Smooth muscle cell (in vitro differentiated cells): ENCODE results near the gene AP4E1. TPM values are rescaled to one million over a fixed set of nuclear protein-coding genes. Genes with fewer than 3 reads are reported as not detected.
"Not testable (repeated sequence)": the region's sequence is repeated elsewhere in the genome, so short reads cannot be mapped to it uniquely, and the experiment has no call there.

Experiments
- DNase-seq: peaks from one replicate; lab custom pipeline; 2025; ENCODE audit not compliant: unreplicated experiment; lab: John Stamatoyannopoulos, UW
- H2AFZ ChIP-seq: fragments of 200-600 bp; sonication (generic); 2 replicates; pipeline ENCODE4 v1.6.0; 2016; ENCODE audit warnings: antibody characterized with exemption, low read depth, mild to moderate bottlenecking
- H3F3A ChIP-seq: fragments of 200-600 bp; sonication (generic); 2 replicates; pipeline ENCODE4 v1.6.0; 2017; ENCODE audit warnings: antibody characterized with exemption, low read depth
- H3K27ac ChIP-seq: fragments of 200-600 bp; sonication (generic); 2 replicates; pipeline ENCODE4 v1.5.1; 2016; ENCODE audit warnings: low read depth, mild to moderate bottlenecking
- H3K27me3 ChIP-seq: fragments of 200-600 bp; sonication (generic); 2 replicates; pipeline ENCODE4 v1.6.1; 2016; ENCODE audit warnings: low read depth, mild to moderate bottlenecking
- H3K36me3 ChIP-seq: fragments of 200-600 bp; sonication (generic); 2 replicates; pipeline ENCODE4 v1.5.1; 2016; ENCODE audit warnings: low read depth
- H3K4me1 ChIP-seq: fragments of 200-600 bp; sonication (generic); 2 replicates; pipeline ENCODE4 v1.5.1; 2016; ENCODE audit warnings: low read depth
- H3K4me2 ChIP-seq: fragments of 200-600 bp; sonication (generic); 2 replicates; pipeline ENCODE4 v1.6.0; 2016; ENCODE audit warnings: mild to moderate bottlenecking
- H3K4me3 ChIP-seq: fragments of 200-600 bp; sonication (generic); 2 replicates; pipeline ENCODE4 v1.5.1; 2016; ENCODE audit warnings: mild to moderate bottlenecking
- H3K79me2 ChIP-seq: fragments of 200-600 bp; sonication (generic); 2 replicates; pipeline ENCODE4 v1.6.0; 2016; ENCODE audit warnings: low read depth, mild to moderate bottlenecking
- H3K9ac ChIP-seq: fragments of 200-600 bp; sonication (generic); 2 replicates; pipeline ENCODE4 v1.6.0; 2016; ENCODE audit warnings: low read depth
- H3K9me3 ChIP-seq: fragments of 200-600 bp; sonication (generic); replicated peaks from 2 replicates; pipeline ENCODE4 v1.5.1; 2016; ENCODE audit warnings: low read depth
- H4K20me1 ChIP-seq: fragments of 200-600 bp; sonication (generic); 2 replicates; pipeline ENCODE4 v1.6.0; 2016; ENCODE audit warnings: low read depth
- WGBS: methylation state at CpG from one replicate; pipeline ENCODE4 v1.1.7; 2016; ENCODE audit warnings: low lambda C conversion rate; 5-methylcytosine and 5-hydroxymethylcytosine counted together
- polyA plus RNA-seq: library from polyadenylated mRNA; unstranded; fragments of >200 nt; fragmentation: Nextera tagmentation; extraction: Ambion mirVana; gene quantifications from 2 replicates; pipeline ENCODE4 v1.2.1, GENCODE V29; 2016
- total RNA-seq: library from RNA; depleted of rRNA; stranded (reverse); fragments of >200 nt; gene quantifications from 2 replicates; pipeline ENCODE4 v1.2.3, GENCODE V29; 2014
- TF ChIP-seq, protein P1 (sequence below): fragments of 200-600 bp; sonication (generic); IDR thresholded peaks from 2 replicates; pipeline ENCODE4 v1.5.1; 2017; ENCODE audit warnings: borderline replicate concordance, mild to moderate bottlenecking, antibody characterized with exemption; ENCODE audit not compliant: insufficient read depth, poor library complexity, severe bottlenecking

Gene AP4E1
- total and polyA plus RNA-seq, 2 experiments from 2014 or later, result 2.3 to 8.2 TPM

DNA sequence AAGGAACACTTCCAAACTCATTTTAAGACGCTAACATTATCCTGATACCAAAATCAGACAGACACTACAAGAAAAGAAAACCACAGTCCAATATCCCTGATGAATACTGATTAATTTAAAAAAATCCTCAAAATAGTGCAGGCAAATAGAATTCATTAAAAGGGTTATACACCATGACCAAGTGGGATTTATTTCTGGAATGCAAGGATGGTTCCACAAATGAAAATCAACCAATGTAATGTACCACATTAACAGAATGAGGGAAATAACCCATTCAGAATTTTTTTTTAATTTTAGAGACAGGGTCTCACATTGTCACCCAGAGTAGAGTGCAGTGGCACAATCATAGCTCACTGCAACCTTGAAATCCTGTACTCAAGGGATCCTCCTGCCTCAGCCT is 17.3 kb upstream of the AP4E1 start:
- H3F3A ChIP-seq, result peaks cover 5% of the 10 kb centered on the region
- no peaks in the 10 kb centered on the region for H3K9me3 ChIP-seq
- H3K36me3 ChIP-seq, result no peaks in the 10 kb centered on the region
- DNase-seq, result no peak
- H2AFZ ChIP-seq, result no peak overlapping the region
- H3K27me3 ChIP-seq, result no peaks in the 10 kb centered on the region
- no peak overlapping the region for H3K27ac ChIP-seq
- no peak overlapping the region for H3K9ac ChIP-seq
- H3K79me2 ChIP-seq, result no peaks in the 10 kb centered on the region
- no peaks in the 10 kb centered on the region for H3K4me1 ChIP-seq
- H4K20me1 ChIP-seq, result no peaks in the 10 kb centered on the region
- H3K4me2 ChIP-seq, result no peak overlapping the region
- H3K4me3 ChIP-seq, result no peak overlapping the region
- 100% methylated on average over 1 of the region's 1 CpG for WGBS
- TF ChIP-seq, protein P1, sequence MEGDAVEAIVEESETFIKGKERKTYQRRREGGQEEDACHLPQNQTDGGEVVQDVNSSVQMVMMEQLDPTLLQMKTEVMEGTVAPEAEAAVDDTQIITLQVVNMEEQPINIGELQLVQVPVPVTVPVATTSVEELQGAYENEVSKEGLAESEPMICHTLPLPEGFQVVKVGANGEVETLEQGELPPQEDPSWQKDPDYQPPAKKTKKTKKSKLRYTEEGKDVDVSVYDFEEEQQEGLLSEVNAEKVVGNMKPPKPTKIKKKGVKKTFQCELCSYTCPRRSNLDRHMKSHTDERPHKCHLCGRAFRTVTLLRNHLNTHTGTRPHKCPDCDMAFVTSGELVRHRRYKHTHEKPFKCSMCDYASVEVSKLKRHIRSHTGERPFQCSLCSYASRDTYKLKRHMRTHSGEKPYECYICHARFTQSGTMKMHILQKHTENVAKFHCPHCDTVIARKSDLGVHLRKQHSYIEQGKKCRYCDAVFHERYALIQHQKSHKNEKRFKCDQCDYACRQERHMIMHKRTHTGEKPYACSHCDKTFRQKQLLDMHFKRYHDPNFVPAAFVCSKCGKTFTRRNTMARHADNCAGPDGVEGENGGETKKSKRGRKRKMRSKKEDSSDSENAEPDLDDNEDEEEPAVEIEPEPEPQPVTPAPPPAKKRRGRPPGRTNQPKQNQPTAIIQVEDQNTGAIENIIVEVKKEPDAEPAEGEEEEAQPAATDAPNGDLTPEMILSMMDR, result no peak

DNA sequence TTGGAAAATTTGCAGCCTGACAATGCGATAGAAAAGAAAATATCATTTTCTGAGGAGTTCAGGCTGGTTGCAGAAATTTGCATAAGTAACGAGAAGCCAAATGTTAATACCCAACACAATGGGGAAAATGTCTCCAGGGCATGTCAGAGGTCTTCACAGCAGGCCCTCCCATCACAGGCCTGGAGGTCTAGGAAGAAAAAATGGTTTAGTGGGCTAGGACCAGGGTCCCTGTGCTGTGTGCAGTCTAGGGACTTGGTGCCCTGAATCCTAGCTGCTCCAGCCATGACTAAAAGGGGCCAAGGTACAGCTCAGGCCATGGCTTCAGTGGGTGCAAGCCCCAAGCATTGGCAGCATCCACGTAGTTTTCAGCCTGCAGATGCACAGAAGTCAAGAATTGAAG is 14.5 kb upstream of the AP4E1 start:
- no peaks in the 10 kb centered on the region for H3K79me2 ChIP-seq
- no peaks in the 10 kb centered on the region for H3K36me3 ChIP-seq
- no peak overlapping the region for H3K4me3 ChIP-seq
- TF ChIP-seq, protein P1, result no peak
- H3K27me3 ChIP-seq, result no peaks in the 10 kb centered on the region
- no peak overlapping the region for H3K9ac ChIP-seq
- H3K9me3 ChIP-seq, result no peaks in the 10 kb centered on the region
- WGBS, result 87% methylated on average over 3 of the region's 3 CpGs
- H3K27ac ChIP-seq, result no peak overlapping the region
- H3K4me2 ChIP-seq, result no peak overlapping the region
- no peak for DNase-seq
- no peak overlapping the region for H2AFZ ChIP-seq
- H4K20me1 ChIP-seq, result no peaks in the 10 kb centered on the region
- H3F3A ChIP-seq, result no peaks in the 10 kb centered on the region
- H3K4me1 ChIP-seq, result no peaks in the 10 kb centered on the region

DNA sequence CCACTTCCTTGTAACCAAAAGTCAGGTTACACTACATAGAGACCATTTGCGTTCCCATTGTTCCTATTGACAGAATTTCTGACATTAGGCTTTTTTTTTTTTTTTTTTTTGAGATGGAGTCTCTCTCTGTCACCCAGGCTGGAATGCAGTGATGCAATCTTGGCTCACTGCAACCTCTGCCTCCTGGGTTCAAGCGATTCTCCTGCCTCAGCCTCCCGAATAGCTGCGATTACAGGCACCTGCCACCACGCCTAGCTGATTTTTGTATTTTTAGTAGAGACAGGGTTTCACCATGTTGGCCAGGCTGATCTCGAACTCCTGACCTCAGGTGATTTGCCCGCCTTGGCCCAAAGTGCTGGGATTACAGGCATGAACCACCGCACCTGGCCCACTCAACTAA is 7.1 kb upstream of the AP4E1 start:
- not testable (repeated sequence) for H3F3A ChIP-seq, H3K27me3 ChIP-seq, H2AFZ ChIP-seq, H3K4me1 ChIP-seq, H3K27ac ChIP-seq, H3K79me2 ChIP-seq, H3K9ac ChIP-seq, H4K20me1 ChIP-seq, H3K4me2 ChIP-seq, H3K9me3 ChIP-seq, DNase-seq, H3K4me3 ChIP-seq, H3K36me3 ChIP-seq
- 99% methylated on average over 8 of the region's 8 CpGs for WGBS

GRCh38 chr15:50904211-50904610 is 4.3 kb upstream of the AP4E1 start:
- H3K9me3 ChIP-seq, result no peaks in the 10 kb centered on the region
- no peaks in the 10 kb centered on the region for H4K20me1 ChIP-seq
- peaks cover under 1% of the 10 kb centered on the region for H3K79me2 ChIP-seq
- no peak overlapping the region for H3K27ac ChIP-seq
- no peak overlapping the region for H3K4me2 ChIP-seq
- H3K4me1 ChIP-seq, result no peaks in the 10 kb centered on the region
- no peak for DNase-seq
- H3K27me3 ChIP-seq, result no peaks in the 10 kb centered on the region
- H3K4me3 ChIP-seq, result no peak overlapping the region
- H3F3A ChIP-seq, result no peaks in the 10 kb centered on the region
- no peaks in the 10 kb centered on the region for H3K36me3 ChIP-seq
- TF ChIP-seq, protein P1, result no peak
- H3K9ac ChIP-seq, result no peak overlapping the region
- no peak overlapping the region for H2AFZ ChIP-seq
